Panc1 (cell line): Measurements from ENCODE around the gene UBTF. TPM values are rescaled to one million over a fixed set of nuclear protein-coding genes. Genes with fewer than 3 reads are reported as not detected.
A peak's percentile ranks its signal among the peaks of the same experiment; 100 is the strongest.

Experiments used
- ATAC-seq: fragments of 200-7000 bp; cut with Tn5 transposase; 2 replicates; pipeline ENCODE4 v1.9.1; 2020; ENCODE audit warnings: mild to moderate bottlenecking, moderate library complexity
- BruUV-seq: library from RNA; stranded (reverse); fragments of 400-500 nt; replicated peaks from 2 replicates; lab custom pipeline; 2021; lab: Mats Ljungman, UMichigan
- CTCF ChIA-PET: fragments of 300-600 bp; sonication (Branson Sonifier 250); formaldehyde crosslinking; loops from one replicate; lab custom pipeline; 2022; ENCODE audit warnings: antibody characterized with exemption; lab: Charles Lee
- POLR2A ChIA-PET: fragments of 300-600 bp; sonication (Branson Sonifier 250); formaldehyde crosslinking; loops from one replicate; lab custom pipeline; 2022; ENCODE audit warnings: antibody characterized with exemption; lab: Charles Lee
- DNase-seq: peaks from one replicate; pipeline ENCODE4 v3.0.0-alpha.2; 2010; ENCODE audit warnings: low read depth, low spot score
- H3K27ac ChIP-seq: 2 replicates; pipeline ENCODE4 v1.5.1; 2011; ENCODE audit warnings: mild to moderate bottlenecking, low read length, inconsistent platforms
- H3K27me3 ChIP-seq: fragments of 200-500 bp; sonication (Bioruptor generic); 2 replicates; pipeline ENCODE4 v1.6.0; 2014; ENCODE audit warnings: low read length, inconsistent platforms; ENCODE audit not compliant: control insufficient read depth, insufficient read depth
- H3K36me3 ChIP-seq: fragments of 200-500 bp; sonication (Bioruptor generic); 2 replicates; pipeline ENCODE4 v1.5.1; 2014; ENCODE audit warnings: inconsistent platforms, mild to moderate bottlenecking, low read length, moderate library complexity; ENCODE audit not compliant: control insufficient read depth, insufficient read depth
- H3K4me1 ChIP-seq: 2 replicates; pipeline ENCODE4 v1.5.1; 2011; ENCODE audit warnings: inconsistent platforms, mild to moderate bottlenecking, low read length, moderate library complexity; ENCODE audit not compliant: control insufficient read depth, insufficient read depth
- H3K4me3 ChIP-seq, 2 experiments: 2 replicates each; pipeline ENCODE4 v1.5.1; 2011 to 2012; ENCODE audit warnings: low read depth in 2 of 2, low read length in 2 of 2, mild to moderate bottlenecking in 2 of 2, inconsistent platforms in 1 of 2, moderate library complexity in 1 of 2
- H3K9me3 ChIP-seq: fragments of 200-500 bp; sonication (Bioruptor generic); 2 replicates; pipeline ENCODE4 v1.5.1; 2014; ENCODE audit warnings: low read depth, mild to moderate bottlenecking, inconsistent platforms, low read length, moderate library complexity; ENCODE audit not compliant: control insufficient read depth, insufficient read depth
- CTCF ChIP-seq: fragments of 450-650 bp; IDR thresholded peaks from 2 replicates; pipeline ENCODE4 v1.5.1; 2017; ENCODE audit warnings: mild to moderate bottlenecking
- POLR2AphosphoS5 ChIP-seq: IDR thresholded peaks from 2 replicates; pipeline ENCODE4 v1.6.1; 2012; ENCODE audit warnings: mild to moderate bottlenecking, low read depth, low read length, moderate library complexity
- REST ChIP-seq, 2 experiments: IDR thresholded peaks; 2 replicates each; pipeline ENCODE4 v1.6.1; 2011 to 2012; ENCODE audit warnings: low read depth in 2 of 2, control low read depth in 1 of 2, low read length in 1 of 2, mild to moderate bottlenecking in 1 of 2, moderate library complexity in 1 of 2; ENCODE audit not compliant: insufficient read depth in 1 of 2
- SIN3A ChIP-seq: IDR thresholded peaks from 2 replicates; pipeline ENCODE4 v1.6.1; 2012; ENCODE audit warnings: low read depth, mild to moderate bottlenecking, low read length, moderate library complexity, borderline replicate concordance; ENCODE audit not compliant: insufficient read depth
- TCF7L2 ChIP-seq: IDR thresholded peaks from 2 replicates; pipeline ENCODE4 v1.6.1; 2011; ENCODE audit warnings: mild to moderate bottlenecking, low read depth, low read length, inconsistent platforms
- in situ Hi-C: cut with HindIII; loops from 2 replicates; pipeline ENCODE4 v1.10.0; 2016; ENCODE audit warnings: low sequenced_read_pairs, low pct_unique_long_range_greater_than_20kb
- intact Hi-C: fragments of 100-400 bp; cut with micrococcal nuclease; formaldehyde crosslinking; loops from one replicate; pipeline ENCODE4 v1.10.0; 2022; ENCODE audit not compliant: unreplicated experiment
- total RNA-seq: library from RNA; stranded (reverse); gene quantifications from one replicate; pipeline ENCODE4 v1.2.1, GENCODE V29; 2021; ENCODE audit not compliant: unreplicated experiment

UBTF gene
- total RNA-seq, 1 experiment from 2014 or later, result 116 TPM

- no TSS peak for BruUV-seq
- H3K4me1 ChIP-seq, result peaks cover 12% of the 10 kb centered on the region; the same call in 1 of the 2 replicates
- no peaks in the 10 kb centered on the region; the same call in 1 of the 2 replicates for H3K36me3 ChIP-seq
- H3K4me3 ChIP-seq, result peak overlapping the region; percentile 89 to 97
- no peaks in the 10 kb centered on the region for H3K9me3 ChIP-seq
- CTCF ChIA-PET, result no interaction called here
- POLR2A ChIA-PET, result interaction anchor here (0.6 kb wide), 1 partner anchor 98 kb away, joined by 3 read pairs; no protein-coding TSS in a partner anchor
- intact Hi-C loops, result no loop called here
- H3K27ac ChIP-seq, result peak overlapping the region; percentile 95
- ATAC-seq (peak; percentile 68), DNase-seq (no peak)
- TF ChIP-seq POLR2AphosphoS5 (no peak; the same call in 1 of the 2 replicates), TCF7L2 (no peak), REST (IDR thresholded peaks at IDR 0.05; ENCODE audit: insufficient read depth in 1 of 2, low read depth in 2 of 2, low read length in 1 of 2) (no peak), SIN3A (no peak), CTCF (no peak)
- in situ Hi-C loops, result no loop called here
- no peaks in the 10 kb centered on the region for H3K27me3 ChIP-seq
These were observed 32.2 kb downstream of the UBTF start for GRCh38 chr17:44187131-44187899.

- ChIA-PET CTCF (interaction anchor here (0.7 kb wide), 1 partner anchor 374 kb away, joined by 7 read pairs; no protein-coding TSS in a partner anchor), POLR2A (interaction anchor here (0.6 kb wide), 1 partner anchor 97 kb away, joined by 3 read pairs; no protein-coding TSS in a partner anchor)
- peaks cover 7% of the 10 kb centered on the region; the same call in 1 of the 2 replicates for H3K4me1 ChIP-seq
- peak; percentile 89 for DNase-seq
- no peaks in the 10 kb centered on the region for H3K27me3 ChIP-seq
- in situ Hi-C loops (no loop called here), intact Hi-C loops (no loop called here)
- peak; percentile 95 for ATAC-seq
- no peaks in the 10 kb centered on the region for H3K9me3 ChIP-seq
- H3K4me3 ChIP-seq, result peak within 1 kb of the TSS; percentile 92 to 97
- H3K36me3 ChIP-seq, result no peaks in the 10 kb centered on the region; the same call in 1 of the 2 replicates
- TF ChIP-seq CTCF (no peak), SIN3A (no peak), POLR2AphosphoS5 (peak; percentile 88), REST (IDR thresholded peaks at IDR 0.05; ENCODE audit: insufficient read depth in 1 of 2, low read depth in 2 of 2, low read length in 1 of 2) (no peak)
- BruUV-seq, result TSS peak; percentile 67
- peak within 1 kb of the TSS; percentile 95 for H3K27ac ChIP-seq
These were observed 33.0 kb downstream of the UBTF start, which contains the start of gene TMUB2 for GRCh38 chr17:44186307-44187130. Gene TMUB2 (plus strand): TSS chr17:44186972. CDS start chr17:44187709, 737 bp downstream.
